ENCODE results near the gene ARL17B. TPM values are rescaled to one million over a fixed set of nuclear protein-coding genes. Genes with fewer than 3 reads are reported as not detected.
"Not testable (repeated sequence)": the region's sequence is repeated elsewhere in the genome, so short reads cannot be mapped to it uniquely, and the experiment has no call there.

The ARL17B gene
- 17.8 TPM for total RNA-seq
- long read RNA-seq, transcript ARL17B-202 (4 exons, 743 nt), result major isoform, 7 of 18 reads
- long read RNA-seq, partial matches to known transcripts, result 1 of 18 reads
- long read RNA-seq, other reads (novel, unspliced or antisense), result 10 of 18 reads

DNA sequence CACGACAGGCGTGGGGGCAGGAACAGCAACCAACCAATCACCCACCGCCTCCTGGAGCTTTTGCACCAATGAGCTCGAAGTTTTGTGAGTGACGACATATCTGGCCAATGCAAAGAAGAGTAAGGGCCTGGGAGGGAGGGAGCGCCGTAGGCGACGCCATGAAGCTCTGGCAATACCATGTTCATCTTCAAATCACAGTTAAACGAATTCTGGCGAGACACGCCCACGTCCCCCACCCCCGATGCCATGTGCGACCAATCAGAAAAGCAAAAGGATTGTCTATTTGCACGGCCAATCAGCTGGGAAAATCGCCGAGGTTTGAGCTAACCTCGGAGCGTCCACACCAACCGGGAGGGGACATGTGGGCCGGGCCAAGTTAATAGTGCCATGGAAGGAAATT lies at the start of gene ARL17B:
Gene ARL17B (minus strand): TSS at position 12 of the 400 bp plus-strand sequence. CDS start 3,369 bp downstream, outside the sequence.
- Histone ChIP-seq H3K4me3 (peak within 1 kb of the TSS; percentile 56), H3K27ac (replicated peaks) (peak within 1 kb of the TSS; percentile 66)
- H3K9me3 ChIP-seq (replicated peaks); H3K4me1 ChIP-seq; intact Hi-C loops (cut with micrococcal nuclease); H3K36me3 ChIP-seq; H3K27me3 ChIP-seq (ENCODE audit: low read depth): not testable (repeated sequence)
- DNase-seq, result peak; percentile 89

- H3K36me3 ChIP-seq; DNase-seq; H3K27me3 ChIP-seq (ENCODE audit: low read depth); H3K4me3 ChIP-seq; H3K9me3 ChIP-seq (replicated peaks); intact Hi-C loops (cut with micrococcal nuclease); H3K4me1 ChIP-seq; H3K27ac ChIP-seq (replicated peaks): not testable (repeated sequence)
Observed at GRCh38 chr17:46409864-46410263, 48.3 kb upstream of the ARL17B start.

DNA sequence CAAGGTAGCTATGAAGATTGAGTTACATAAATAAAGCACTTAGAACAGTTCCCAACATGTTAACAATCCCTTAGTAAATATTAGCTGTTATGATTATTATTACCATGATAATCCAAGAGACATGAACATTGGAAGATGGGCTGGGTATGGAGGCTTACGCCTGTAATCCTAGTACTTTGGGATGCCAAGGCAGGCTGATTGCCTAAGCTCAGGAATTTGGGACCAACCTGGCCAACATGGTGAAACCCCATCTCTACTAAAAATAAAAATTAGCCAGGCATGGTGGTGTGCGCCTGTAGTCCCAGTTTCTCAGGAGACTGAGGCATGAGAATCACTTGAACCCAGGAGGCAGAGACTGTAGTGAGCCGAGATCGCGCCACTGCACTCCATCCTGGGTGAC lies 45.6 kb upstream of the ARL17B start:
- H3K9me3 ChIP-seq (replicated peaks); H3K27ac ChIP-seq (replicated peaks); DNase-seq; H3K36me3 ChIP-seq; H3K4me3 ChIP-seq; intact Hi-C loops (cut with micrococcal nuclease); H3K4me1 ChIP-seq; H3K27me3 ChIP-seq (ENCODE audit: low read depth): not testable (repeated sequence)

DNA sequence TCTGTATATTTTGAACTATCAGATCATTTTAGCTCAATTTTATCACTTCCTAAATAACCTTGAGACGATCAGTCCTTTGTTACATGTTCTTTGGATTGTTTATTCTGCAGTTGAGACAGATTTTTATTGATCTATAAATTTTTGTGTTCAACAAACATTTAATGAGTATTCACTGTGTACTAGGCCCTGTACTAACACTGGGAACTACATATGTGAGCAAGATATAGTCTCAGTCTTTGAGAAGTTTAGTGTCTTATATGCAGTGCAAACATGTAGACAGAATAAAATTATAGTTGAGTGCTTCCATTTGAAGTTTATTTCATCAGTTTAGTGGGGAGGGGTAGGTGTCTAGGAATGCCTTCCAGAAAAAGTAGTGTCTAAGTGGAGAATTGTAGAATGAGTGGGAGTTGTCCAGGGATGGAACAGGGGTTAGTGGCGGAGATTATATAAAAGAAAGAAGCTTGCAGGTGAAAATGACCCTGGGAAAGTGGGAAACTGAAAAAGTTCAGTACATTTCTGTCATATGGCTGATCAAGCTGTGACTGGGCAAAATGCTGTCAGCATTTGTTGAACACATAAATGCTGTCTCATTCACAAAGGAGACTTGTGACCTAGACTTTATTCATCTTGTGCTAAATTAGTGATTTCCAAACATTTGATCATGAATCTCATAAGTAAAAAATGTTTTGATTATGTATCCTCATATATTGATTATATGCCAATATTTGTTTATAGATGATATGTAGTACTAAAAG lies 39.6 kb upstream of the ARL17B start:
- H3K27me3 ChIP-seq (ENCODE audit: low read depth); H3K4me3 ChIP-seq; H3K9me3 ChIP-seq (replicated peaks); intact Hi-C loops (cut with micrococcal nuclease); H3K4me1 ChIP-seq; H3K27ac ChIP-seq (replicated peaks); H3K36me3 ChIP-seq; DNase-seq: not testable (repeated sequence)

DNA sequence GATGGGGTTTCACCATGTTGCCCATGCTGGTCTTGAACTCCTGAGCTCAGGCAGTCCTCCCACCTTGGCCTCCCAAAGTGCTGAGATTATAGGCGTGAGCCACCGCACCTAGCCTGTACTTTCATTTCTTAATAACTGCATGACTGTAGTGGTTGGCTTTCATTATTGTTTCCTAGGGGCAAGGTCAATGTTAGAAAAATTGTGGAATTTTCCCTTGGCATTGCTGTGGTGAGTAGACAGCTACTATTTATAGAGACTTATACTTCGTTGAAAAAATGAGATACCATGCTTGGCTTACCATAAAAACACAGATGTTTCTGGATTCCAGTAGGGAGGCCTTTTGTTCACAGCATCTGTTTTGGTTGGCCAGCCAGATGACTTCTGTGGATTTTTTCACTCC lies 39.0 kb upstream of the ARL17B start:
- H3K27me3 ChIP-seq (ENCODE audit: low read depth); H3K9me3 ChIP-seq (replicated peaks); H3K36me3 ChIP-seq; H3K27ac ChIP-seq (replicated peaks); H3K4me1 ChIP-seq; H3K4me3 ChIP-seq; intact Hi-C loops (cut with micrococcal nuclease); DNase-seq: not testable (repeated sequence)

- DNase-seq; H3K4me1 ChIP-seq; intact Hi-C loops (cut with micrococcal nuclease); H3K27me3 ChIP-seq (ENCODE audit: low read depth); H3K27ac ChIP-seq (replicated peaks); H3K4me3 ChIP-seq; H3K9me3 ChIP-seq (replicated peaks); H3K36me3 ChIP-seq: not testable (repeated sequence)
Observed at GRCh38 chr17:46399993-46400392, 38.4 kb upstream of the ARL17B start.

- H3K9me3 ChIP-seq (replicated peaks); intact Hi-C loops (cut with micrococcal nuclease); H3K4me3 ChIP-seq; H3K4me1 ChIP-seq; H3K27me3 ChIP-seq (ENCODE audit: low read depth); H3K27ac ChIP-seq (replicated peaks); H3K36me3 ChIP-seq; DNase-seq: not testable (repeated sequence)
Observed at GRCh38 chr17:46396292-46396691, 34.7 kb upstream of the ARL17B start.

DNA sequence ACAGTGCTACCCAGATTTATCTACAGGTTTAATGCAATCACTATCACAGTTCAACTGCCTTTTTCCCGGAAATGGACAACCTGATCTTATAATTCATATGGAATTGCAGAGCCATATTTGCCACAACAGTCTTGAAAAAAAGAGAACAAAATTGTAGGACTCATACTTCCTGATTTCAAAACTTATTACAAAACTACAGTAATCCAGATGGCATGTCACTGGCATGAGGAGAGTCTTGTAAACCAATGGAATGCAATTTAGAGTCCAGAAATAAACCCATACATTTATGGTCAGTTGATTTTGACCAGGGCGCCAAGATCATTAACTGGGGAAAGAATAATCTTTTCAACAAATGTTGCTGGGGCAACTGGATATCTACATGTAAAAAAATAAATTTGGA lies 32.1 kb upstream of the ARL17B start:
- DNase-seq; H3K4me3 ChIP-seq; H3K27me3 ChIP-seq (ENCODE audit: low read depth); H3K4me1 ChIP-seq; intact Hi-C loops (cut with micrococcal nuclease); H3K9me3 ChIP-seq (replicated peaks); H3K27ac ChIP-seq (replicated peaks); H3K36me3 ChIP-seq: not testable (repeated sequence)

DNA sequence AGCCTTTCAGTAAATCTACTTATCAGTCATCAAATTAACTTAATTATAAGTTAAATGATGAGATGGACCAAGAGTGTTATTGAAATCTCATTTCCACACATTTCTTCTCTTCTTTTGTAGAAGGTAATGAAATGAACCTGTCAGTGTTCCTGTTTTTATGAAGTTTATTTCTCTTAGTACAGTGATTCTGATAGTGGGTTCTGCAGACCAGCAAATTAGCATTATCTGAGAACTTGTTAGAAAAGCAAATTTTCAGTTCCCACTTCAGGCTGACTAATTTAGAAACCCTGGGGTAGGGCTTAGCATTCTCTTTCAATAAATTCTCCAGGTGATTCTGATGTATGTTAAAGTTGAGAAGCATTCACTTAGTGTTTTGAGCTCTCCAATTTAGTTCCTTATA lies 23.9 kb upstream of the ARL17B start:
- DNase-seq; intact Hi-C loops (cut with micrococcal nuclease); H3K36me3 ChIP-seq; H3K4me1 ChIP-seq; H3K9me3 ChIP-seq (replicated peaks); H3K27me3 ChIP-seq (ENCODE audit: low read depth); H3K4me3 ChIP-seq; H3K27ac ChIP-seq (replicated peaks): not testable (repeated sequence)

DNA sequence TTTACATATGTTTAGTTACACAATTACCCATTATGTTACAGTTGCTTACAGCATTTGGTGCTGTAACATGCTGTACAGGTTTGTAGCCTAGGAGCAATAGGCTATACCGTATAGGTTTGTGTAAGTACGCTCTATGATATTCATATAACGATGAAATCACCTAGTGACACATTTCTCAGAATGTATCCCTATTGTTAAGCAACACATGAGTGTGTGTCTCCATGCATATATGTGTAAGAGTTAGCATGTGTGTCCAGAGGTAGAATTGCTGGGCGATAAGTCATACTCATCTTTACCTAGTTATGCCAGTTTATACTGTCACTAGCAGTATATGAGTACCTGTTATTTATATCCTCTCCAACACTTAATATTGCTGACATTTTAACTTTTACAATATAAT lies 21.6 kb upstream of the ARL17B start:
- H3K27ac ChIP-seq (replicated peaks); H3K36me3 ChIP-seq; H3K27me3 ChIP-seq (ENCODE audit: low read depth); DNase-seq; H3K4me1 ChIP-seq; H3K4me3 ChIP-seq; intact Hi-C loops (cut with micrococcal nuclease); H3K9me3 ChIP-seq (replicated peaks): not testable (repeated sequence)

- H3K9me3 ChIP-seq (replicated peaks); H3K27ac ChIP-seq (replicated peaks); H3K27me3 ChIP-seq (ENCODE audit: low read depth); H3K4me3 ChIP-seq; H3K36me3 ChIP-seq; H3K4me1 ChIP-seq; intact Hi-C loops (cut with micrococcal nuclease); DNase-seq: not testable (repeated sequence)
Observed at GRCh38 chr17:46373418-46373817, 11.9 kb upstream of the ARL17B start.

DNA sequence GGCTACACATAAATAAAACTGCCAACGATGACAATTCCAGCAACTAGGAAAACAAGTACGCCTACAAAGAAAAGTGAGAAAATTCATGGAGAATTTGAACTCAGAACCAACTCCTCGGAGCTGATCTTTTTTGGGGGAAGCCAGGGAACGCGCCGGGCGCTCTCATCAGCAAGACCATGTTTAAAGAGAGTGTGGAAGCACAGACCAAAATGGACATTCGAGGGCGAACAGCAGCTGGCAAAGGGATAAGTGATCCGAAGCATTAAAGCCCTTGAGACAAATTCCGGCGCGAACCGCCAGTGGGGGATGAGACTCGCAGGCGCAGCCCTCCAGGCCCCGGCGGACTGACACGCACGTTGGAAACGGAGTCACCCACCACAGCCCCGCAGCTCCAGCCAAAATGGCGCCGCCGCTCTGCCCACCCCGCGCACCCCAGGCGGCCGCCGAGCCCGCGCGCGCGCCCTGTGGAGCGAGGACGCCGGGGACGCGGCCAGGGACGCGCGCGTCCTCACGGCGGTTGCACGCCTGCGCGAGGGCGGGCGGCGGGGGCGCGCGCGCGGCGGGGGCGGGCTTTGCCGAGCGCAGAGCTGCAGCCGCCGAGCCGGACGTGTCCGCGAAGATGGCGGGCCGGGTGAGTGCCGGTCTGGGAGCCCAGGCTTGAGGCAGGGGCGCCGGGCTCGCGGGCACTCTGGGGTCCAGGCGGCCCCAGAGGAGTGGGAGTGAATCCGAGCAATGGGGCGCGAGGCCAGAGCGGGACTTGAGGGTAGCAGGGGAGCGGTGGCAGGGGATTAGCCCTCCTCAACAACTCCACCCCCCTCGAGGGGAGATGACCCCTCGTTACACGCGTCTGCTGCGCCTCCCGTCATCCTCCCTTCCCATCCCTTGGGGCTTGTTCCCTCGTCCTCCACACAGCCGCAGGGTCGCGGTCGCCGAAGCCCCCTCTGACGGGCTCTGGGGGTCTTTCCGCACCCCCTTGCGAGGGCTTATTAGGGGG lies 11.0 kb upstream of the ARL17B start:
- H3K36me3 ChIP-seq; H3K9me3 ChIP-seq (replicated peaks); intact Hi-C loops (cut with micrococcal nuclease): not testable (repeated sequence)

GRCh38 chr17:46367520-46367919 lies 6.0 kb upstream of the ARL17B start:
- H3K27me3 ChIP-seq (ENCODE audit: low read depth); H3K27ac ChIP-seq (replicated peaks); H3K4me1 ChIP-seq; DNase-seq; intact Hi-C loops (cut with micrococcal nuclease); H3K9me3 ChIP-seq (replicated peaks); H3K36me3 ChIP-seq; H3K4me3 ChIP-seq: not testable (repeated sequence)

More for the DNA sequence above, 11.0 kb upstream of the ARL17B start:
- H3K27me3 ChIP-seq (ENCODE audit: low read depth); H3K4me1 ChIP-seq; H3K4me3 ChIP-seq; H3K27ac ChIP-seq (replicated peaks); DNase-seq: not testable (repeated sequence)
